CD8-positive, alpha-beta memory T cell (primary cell): ENCODE results near the gene METTL2B. TPM values are rescaled to one million over a fixed set of nuclear protein-coding genes. Genes with fewer than 3 reads are reported as not detected.

ENCODE experiments used
- CTCF ChIA-PET: fragments of 350-600 bp; sonication (Branson Sonifier 250); formaldehyde crosslinking; loops from one replicate; lab custom pipeline; 2021; ENCODE audit warnings: antibody characterized with exemption; lab: Charles Lee
- POLR2A ChIA-PET: fragments of 350-600 bp; sonication (Branson Sonifier 250); formaldehyde crosslinking; loops from one replicate; lab custom pipeline; 2021; ENCODE audit warnings: antibody characterized with exemption; lab: Charles Lee
- DNase-seq, 5 donors: peaks; one replicate each; pipeline versions ENCODE4 v3.0.0 to v3.0.0-alpha.2; 2020 to 2022; ENCODE audit warnings: mixed read lengths in 1 of 5
- H3K27ac ChIP-seq: one replicate; pipeline ENCODE4 v1.7.0; 2013; ENCODE audit warnings: low read depth, mild to moderate bottlenecking, low read length, moderate library complexity
- H3K27me3 ChIP-seq: 2 replicates; pipeline ENCODE4 v1.7.0; 2013; ENCODE audit warnings: low read length, mild to moderate bottlenecking; ENCODE audit not compliant: insufficient read depth, poor library complexity, severe bottlenecking
- H3K36me3 ChIP-seq: 2 replicates; pipeline ENCODE4 v1.7.0; 2013; ENCODE audit warnings: mild to moderate bottlenecking, low read length, moderate library complexity; ENCODE audit not compliant: insufficient read depth
- H3K4me1 ChIP-seq: 2 replicates; pipeline ENCODE4 v1.7.0; 2013; ENCODE audit warnings: mild to moderate bottlenecking, low read length, moderate library complexity; ENCODE audit not compliant: insufficient read depth
- H3K4me3 ChIP-seq: 2 replicates; pipeline ENCODE4 v1.7.0; 2013; ENCODE audit warnings: mild to moderate bottlenecking, low read length
- H3K9me3 ChIP-seq: 2 replicates; pipeline ENCODE4 v1.7.0; 2013; ENCODE audit warnings: mild to moderate bottlenecking, low read length
- H3K27ac Mint-ChIP-seq, 8 donors: one replicate each; pipeline ENCODE4 v1.8.0; 2020 to 2021; ENCODE audit warnings: mixed read lengths in 8 of 8, mild to moderate bottlenecking in 6 of 8, inconsistent platforms in 3 of 8, moderate library complexity in 3 of 8
- H3K27me3 Mint-ChIP-seq, 2 donors: one replicate each; pipeline ENCODE4 v1.8.0; 2020 to 2021; ENCODE audit warnings: mixed read lengths in 2 of 2, mild to moderate bottlenecking in 1 of 2, moderate library complexity in 1 of 2
- H3K36me3 Mint-ChIP-seq, 3 donors: one replicate each; pipeline ENCODE4 v1.8.0; 2020 to 2021; ENCODE audit warnings: mixed read lengths in 3 of 3, inconsistent platforms in 1 of 3, mild to moderate bottlenecking in 1 of 3
- H3K4me1 Mint-ChIP-seq, 3 donors: one replicate each; pipeline ENCODE4 v1.8.0; 2020 to 2021; ENCODE audit warnings: mixed read lengths in 3 of 3, inconsistent platforms in 1 of 3, mild to moderate bottlenecking in 1 of 3
- H3K4me3 Mint-ChIP-seq, 7 donors: one replicate each; pipeline ENCODE4 v1.8.0; 2020 to 2021; ENCODE audit warnings: mixed read lengths in 7 of 7, mild to moderate bottlenecking in 6 of 7, moderate library complexity in 4 of 7, inconsistent platforms in 2 of 7
- H3K9me3 Mint-ChIP-seq, 5 donors: one replicate each; pipeline ENCODE4 v1.8.0; 2020 to 2022; ENCODE audit warnings: mixed read lengths in 5 of 5, mild to moderate bottlenecking in 3 of 5, moderate library complexity in 2 of 5, inconsistent platforms in 1 of 5
- polyA plus RNA-seq: library from polyadenylated mRNA; unstranded; fragments of 300-500 nt; fragmentation: Illumina TruSeq; gene quantifications from one replicate; pipeline ENCODE4 v1.2.3, GENCODE V29; 2021
- total RNA-seq, 2 experiments: library from RNA; stranded (reverse); gene quantifications; one replicate each; pipeline ENCODE4 v1.2.3, GENCODE V29; 2021

Gene METTL2B
- total and polyA plus RNA-seq, 3 experiments from 2014 or later = 38.3 to 59.5 (median 58.6) TPM

GRCh38 chr7:128450913-128451312 is 25.6 kb upstream of the METTL2B start:
- POLR2A ChIA-PET = no interaction called here
- H3K4me3 Mint-ChIP-seq = peak overlapping the region in 1 of 7 donors; percentile 16
- CTCF ChIA-PET = interaction anchor here (1.5 kb wide), 1 partner anchor 24 kb away, joined by 3 read pairs; no protein-coding TSS in a partner anchor

GRCh38 chr7:128452552-128452951 is 24.0 kb upstream of the METTL2B start:
- H3K4me3 Mint-ChIP-seq = peak overlapping the region in 2 of 7 donors; percentile 70 to 82

More at GRCh38 chr7:128450913-128451312, 25.6 kb upstream of the METTL2B start:
- Histone ChIP-seq H3K9me3 (no peaks in the 10 kb centered on the region), H3K36me3 (no peaks in the 10 kb centered on the region), H3K27me3 (no peaks in the 10 kb centered on the region), H3K4me3 (no peak overlapping the region), H3K27ac (no peak overlapping the region), H3K4me1 (peaks cover 5% of the 10 kb centered on the region)
- Mint-ChIP-seq H3K36me3 (peaks cover 0 to 2% (median 0%) of the 10 kb centered on the region in 3 donors), H3K27ac (no peak overlapping the region), H3K9me3 (no peaks in the 10 kb centered on the region), H3K27me3 (peaks cover 4 to 9% of the 10 kb centered on the region in 2 donors), H3K4me1 (peaks cover 4 to 8% (median 6%) of the 10 kb centered on the region in 3 donors)
- DNase-seq = no peak

GRCh38 chr7:128453836-128454804 is 22.4 kb upstream of the METTL2B start:
- no peaks in the 10 kb centered on the region for H3K9me3 Mint-ChIP-seq
- no peak for DNase-seq
- peaks cover 5 to 9% of the 10 kb centered on the region in 2 donors for H3K27me3 Mint-ChIP-seq
- no peaks in the 10 kb centered on the region for H3K36me3 ChIP-seq
- peak overlapping the region; percentile 39 to 91 (median 70) for H3K4me3 Mint-ChIP-seq
- H3K4me3 ChIP-seq = no peak overlapping the region
- peaks cover 14 to 24% (median 23%) of the 10 kb centered on the region in 3 donors for H3K4me1 Mint-ChIP-seq
- ChIA-PET CTCF (interaction anchor here (1.1 to 1.6 kb wide), 4 partner anchors 27 to 66 kb away, joined by 4 to 10 read pairs (median 4); no protein-coding TSS in a partner anchor), POLR2A (no interaction called here)
- H3K4me1 ChIP-seq = peaks cover 15% of the 10 kb centered on the region
- no peaks in the 10 kb centered on the region for H3K27me3 ChIP-seq
- no peaks in the 10 kb centered on the region for H3K9me3 ChIP-seq
- peak overlapping the region in 5 of 8 donors; percentile 66 to 92 (median 72) for H3K27ac Mint-ChIP-seq
- peaks cover 0 to 5% (median 0%) of the 10 kb centered on the region in 3 donors for H3K36me3 Mint-ChIP-seq
- peak overlapping the region; percentile 93 for H3K27ac ChIP-seq

More at GRCh38 chr7:128452552-128452951, 24.0 kb upstream of the METTL2B start:
- ChIA-PET POLR2A (interaction anchor here (0.7 kb wide), 1 partner anchor 26 kb away, joined by 5 read pairs; no protein-coding TSS in a partner anchor), CTCF (interaction anchor here (0.9 to 1.6 kb wide), 4 partner anchors 9 to 65 kb away, joined by 3 to 10 read pairs (median 4); no protein-coding TSS in a partner anchor)
- H3K27ac Mint-ChIP-seq = peak overlapping the region in 2 of 8 donors; percentile 60 to 81
- H3K27me3 Mint-ChIP-seq = peaks cover 5 to 9% of the 10 kb centered on the region in 2 donors
- H3K4me3 ChIP-seq = no peak overlapping the region
- no peaks in the 10 kb centered on the region for H3K9me3 Mint-ChIP-seq
- H3K9me3 ChIP-seq = no peaks in the 10 kb centered on the region
- peaks cover 9 to 14% (median 12%) of the 10 kb centered on the region in 3 donors for H3K4me1 Mint-ChIP-seq
- peaks cover 10% of the 10 kb centered on the region for H3K4me1 ChIP-seq
- H3K36me3 Mint-ChIP-seq = peaks cover 0 to 5% (median 0%) of the 10 kb centered on the region in 3 donors
- no peak overlapping the region for H3K27ac ChIP-seq
- no peak for DNase-seq
- no peaks in the 10 kb centered on the region for H3K27me3 ChIP-seq
- no peaks in the 10 kb centered on the region for H3K36me3 ChIP-seq

- Mint-ChIP-seq H3K27ac (peak overlapping the region; percentile 68 to 98 (median 96)), H3K4me1 (peaks cover 20 to 31% (median 31%) of the 10 kb centered on the region in 3 donors), H3K27me3 (peaks cover 5 to 9% of the 10 kb centered on the region in 2 donors), H3K4me3 (peak overlapping the region; percentile 90 to 95 (median 92)), H3K9me3 (no peaks in the 10 kb centered on the region), H3K36me3 (peaks cover 0 to 5% (median 0%) of the 10 kb centered on the region in 3 donors)
- ChIA-PET POLR2A (interaction anchor here (1.2 to 1.3 kb wide), 2 partner anchors 28 to 111 kb away, joined by 3 to 4 read pairs; partner anchors contain the start of gene RBM28), CTCF (interaction anchor here (0.9 to 1.6 kb wide), 8 partner anchors 20 to 110 kb away, joined by 3 to 12 read pairs (median 4); no protein-coding TSS in a partner anchor)
- Histone ChIP-seq H3K9me3 (no peaks in the 10 kb centered on the region), H3K27ac (peak overlapping the region; percentile 93), H3K4me1 (peaks cover 21% of the 10 kb centered on the region), H3K4me3 (peak overlapping the region; percentile 90), H3K36me3 (no peaks in the 10 kb centered on the region), H3K27me3 (no peaks in the 10 kb centered on the region)
- no peak for DNase-seq
These were observed 21.6 kb upstream of the METTL2B start for GRCh38 chr7:128454808-128455542.

- ChIA-PET CTCF (interaction anchor here (0.9 to 1.6 kb wide), 6 partner anchors 20 to 111 kb away, joined by 3 to 12 read pairs (median 3); no protein-coding TSS in a partner anchor), POLR2A (interaction anchor here (1.2 to 1.3 kb wide), 2 partner anchors 29 to 112 kb away, joined by 3 to 4 read pairs; partner anchors contain the start of gene RBM28)
- H3K4me1 Mint-ChIP-seq = peaks cover 20 to 31% (median 31%) of the 10 kb centered on the region in 3 donors
These were observed 20.8 kb upstream of the METTL2B start, which contains the start of gene HILPDA for GRCh38 chr7:128455543-128456254. Gene HILPDA (plus strand): TSS chr7:128455878. CDS start chr7:128457269, 1,391 bp downstream.

GRCh38 chr7:128456255-128456725 is 20.3 kb upstream of the METTL2B start:
- ChIA-PET POLR2A (no interaction called here), CTCF (interaction anchor here (1.1 to 1.6 kb wide), 4 partner anchors 14 to 112 kb away, joined by 3 to 12 read pairs (median 3); no protein-coding TSS in a partner anchor)
- Histone ChIP-seq H3K4me1 (peaks cover 21% of the 10 kb centered on the region), H3K9me3 (no peaks in the 10 kb centered on the region), H3K4me3 (peak overlapping the region; percentile 90), H3K27ac (peak overlapping the region; percentile 67), H3K36me3 (no peaks in the 10 kb centered on the region), H3K27me3 (no peaks in the 10 kb centered on the region)
- Mint-ChIP-seq H3K36me3 (peaks cover 0 to 5% (median 0%) of the 10 kb centered on the region in 3 donors), H3K27me3 (peaks cover 5 to 9% of the 10 kb centered on the region in 2 donors), H3K27ac (peak overlapping the region in 7 of 8 donors; percentile 54 to 98 (median 91)), H3K4me1 (peaks cover 20 to 31% (median 31%) of the 10 kb centered on the region in 3 donors), H3K4me3 (peak overlapping the region; percentile 90 to 95 (median 92)), H3K9me3 (no peaks in the 10 kb centered on the region)
- no peak for DNase-seq

More at GRCh38 chr7:128455543-128456254, 20.8 kb upstream of the METTL2B start, which contains the start of gene HILPDA:
- no peaks in the 10 kb centered on the region for H3K36me3 ChIP-seq
- peak within 1 kb of the TSS; percentile 90 for H3K4me3 ChIP-seq
- H3K27ac Mint-ChIP-seq = peak within 1 kb of the TSS; percentile 73 to 98 (median 96)
- H3K4me3 Mint-ChIP-seq = peak within 1 kb of the TSS; percentile 90 to 95 (median 92)
- H3K27me3 Mint-ChIP-seq = peaks cover 5 to 9% of the 10 kb centered on the region in 2 donors
- peak; percentile 91 to 95 (median 92) for DNase-seq
- no peaks in the 10 kb centered on the region for H3K9me3 Mint-ChIP-seq
- peaks cover 21% of the 10 kb centered on the region for H3K4me1 ChIP-seq
- H3K36me3 Mint-ChIP-seq = peaks cover 0 to 5% (median 0%) of the 10 kb centered on the region in 3 donors
- no peaks in the 10 kb centered on the region for H3K9me3 ChIP-seq
- no peaks in the 10 kb centered on the region for H3K27me3 ChIP-seq
- peak within 1 kb of the TSS; percentile 93 for H3K27ac ChIP-seq
